ENCODE data around the gene COPS4.

DNA sequence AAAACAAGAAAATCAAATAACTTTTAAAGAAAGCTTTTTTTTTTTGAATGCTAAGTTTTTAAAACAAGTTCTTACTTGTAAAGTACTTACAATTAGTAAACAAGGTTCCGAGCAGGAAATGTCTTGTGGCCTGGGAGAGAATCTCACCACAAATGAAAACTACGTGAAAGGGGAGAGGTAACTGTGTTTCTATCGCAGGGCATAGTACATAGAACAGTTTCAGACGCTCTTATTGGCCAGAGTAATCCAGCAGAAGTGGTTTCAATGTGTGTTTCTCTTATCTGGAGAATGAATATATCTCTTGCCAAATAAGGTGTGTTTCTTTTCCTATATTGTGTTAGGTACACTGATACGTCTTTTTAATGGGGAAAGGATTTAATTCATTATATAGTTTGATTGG, 79.6 kb downstream of the COPS4 start, which contains the start of gene PLAC8:
- TF ChIP-seq CTCF (IDR thresholded peaks at IDR 0.05 in 4 of 5, conservative IDR thresholded peaks at IDR 0.05 in 1 of 5) (no peak), POLR2A (IDR thresholded peaks at IDR 0.05) (no peak)
